ENCODE data around the gene TOR1AIP2. TPM values are rescaled to one million over a fixed set of nuclear protein-coding genes. Genes with fewer than 3 reads are reported as not detected.

Gene TOR1AIP2
- total RNA-seq, 4 donors from 2014 or later = 70.1 to 115 (median 86.9) TPM

GRCh38 chr1:179883745-179884138 is 6.1 kb upstream of the TOR1AIP2 start:
- WGBS, 2 donors = 32 to 37% methylated on average over 4 of the region's 4 CpGs

GRCh38 chr1:179883040-179883744 is 5.6 kb upstream of the TOR1AIP2 start:
- 1% methylated on average over 14 to 25 of the region's 26 CpGs for WGBS, 2 donors
- Histone ChIP-seq H3K4me3 (replicated peaks in 1 of 3) (peak overlapping the region; percentile 24 to 78 (median 73)), H3K4me1 (peaks cover 6 to 27% of the 10 kb centered on the region in 2 donors), H3K27ac (peak overlapping the region; percentile 98 to 100 (median 100)), H3K36me3 (peaks cover 4 to 11% of the 10 kb centered on the region in 2 donors), H3K9me3 (no peaks in the 10 kb centered on the region), H3K27me3 (no peaks in the 10 kb centered on the region)
- no peak for DNase-seq
- intact Hi-C loops (cut with DNase I) = loop anchor here (5.0 kb wide), 1 partner anchor 69 kb away; the partner anchor contains the start of gene CEP350
- TF ChIP-seq, protein P1, sequence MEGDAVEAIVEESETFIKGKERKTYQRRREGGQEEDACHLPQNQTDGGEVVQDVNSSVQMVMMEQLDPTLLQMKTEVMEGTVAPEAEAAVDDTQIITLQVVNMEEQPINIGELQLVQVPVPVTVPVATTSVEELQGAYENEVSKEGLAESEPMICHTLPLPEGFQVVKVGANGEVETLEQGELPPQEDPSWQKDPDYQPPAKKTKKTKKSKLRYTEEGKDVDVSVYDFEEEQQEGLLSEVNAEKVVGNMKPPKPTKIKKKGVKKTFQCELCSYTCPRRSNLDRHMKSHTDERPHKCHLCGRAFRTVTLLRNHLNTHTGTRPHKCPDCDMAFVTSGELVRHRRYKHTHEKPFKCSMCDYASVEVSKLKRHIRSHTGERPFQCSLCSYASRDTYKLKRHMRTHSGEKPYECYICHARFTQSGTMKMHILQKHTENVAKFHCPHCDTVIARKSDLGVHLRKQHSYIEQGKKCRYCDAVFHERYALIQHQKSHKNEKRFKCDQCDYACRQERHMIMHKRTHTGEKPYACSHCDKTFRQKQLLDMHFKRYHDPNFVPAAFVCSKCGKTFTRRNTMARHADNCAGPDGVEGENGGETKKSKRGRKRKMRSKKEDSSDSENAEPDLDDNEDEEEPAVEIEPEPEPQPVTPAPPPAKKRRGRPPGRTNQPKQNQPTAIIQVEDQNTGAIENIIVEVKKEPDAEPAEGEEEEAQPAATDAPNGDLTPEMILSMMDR (IDR thresholded peaks at IDR 0.05) = no peak
- TF ChIP-seq POLR2A (IDR thresholded peaks at IDR 0.05) = no peak

More at GRCh38 chr1:179883745-179884138, 6.1 kb upstream of the TOR1AIP2 start:
- intact Hi-C loops (cut with DNase I) = loop anchor here (5.0 kb wide), 1 partner anchor 69 kb away; the partner anchor contains the start of gene CEP350
- H3K9me3 ChIP-seq = no peaks in the 10 kb centered on the region
- no peak for DNase-seq
- H3K36me3 ChIP-seq = peaks cover 4 to 11% of the 10 kb centered on the region in 2 donors
- H3K4me1 ChIP-seq = peaks cover 7 to 27% of the 10 kb centered on the region in 2 donors
- TF ChIP-seq, protein P1 (IDR thresholded peaks at IDR 0.05) = no peak
- TF ChIP-seq POLR2A (IDR thresholded peaks at IDR 0.05) = no peak
- H3K4me3 ChIP-seq (replicated peaks in 1 of 3) = peak overlapping the region in 1 of 3 donors; percentile 78
- H3K27ac ChIP-seq = peak overlapping the region in 1 of 3 donors; percentile 100
- no peaks in the 10 kb centered on the region for H3K27me3 ChIP-seq

DNA sequence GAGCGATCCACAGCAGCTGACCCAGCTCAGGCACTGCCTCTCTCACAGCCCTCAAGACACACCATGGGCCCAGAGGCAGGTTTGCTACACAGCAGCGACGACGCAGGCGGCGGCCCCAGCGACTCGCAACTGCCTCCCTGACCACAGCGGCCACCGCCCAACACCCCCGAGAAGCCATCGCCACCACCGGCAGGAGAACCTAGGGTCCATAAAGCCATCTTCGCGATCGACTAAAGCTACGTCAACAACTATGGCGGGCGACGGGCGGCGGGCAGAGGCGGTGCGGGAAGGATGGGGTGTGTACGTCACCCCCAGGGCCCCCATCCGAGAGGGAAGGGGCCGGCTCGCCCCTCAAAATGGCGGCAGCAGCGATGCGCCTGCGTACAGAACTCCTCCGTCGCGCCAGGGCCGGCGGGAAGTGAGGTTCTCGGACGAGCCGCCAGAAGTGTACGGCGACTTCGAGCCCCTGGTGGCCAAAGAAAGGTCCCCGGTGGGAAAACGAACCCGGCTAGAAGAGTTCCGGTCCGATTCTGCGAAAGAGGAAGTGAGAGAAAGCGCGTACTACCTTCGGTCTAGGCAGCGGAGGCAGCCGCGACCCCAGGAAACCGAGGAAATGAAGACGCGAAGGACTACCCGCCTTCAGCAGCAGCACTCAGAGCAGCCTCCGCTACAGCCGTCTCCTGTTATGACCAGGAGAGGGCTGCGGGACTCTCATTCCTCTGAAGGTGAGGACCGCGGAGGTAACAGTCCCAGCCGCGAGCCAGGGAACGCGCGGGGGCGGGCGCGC is 4.8 kb upstream of the TOR1AIP2 start, which contains the start of gene TOR1AIP1:
TOR1AIP1 (plus strand) TSS at position 33 of the 787 bp plus-strand sequence; CDS start at position 251, 218 bp downstream.
- TF ChIP-seq, protein P1 (IDR thresholded peaks at IDR 0.05) = peak; percentile 23 to 68 (median 58)
- peak; percentile 56 to 98 for TF ChIP-seq POLR2A (IDR thresholded peaks at IDR 0.05)
- WGBS, 2 donors = 0% methylated on average over 26 to 52 of the region's 72 CpGs
- Histone ChIP-seq H3K27me3 (no peaks in the 10 kb centered on the region), H3K27ac (peak within 1 kb of the TSS; percentile 98 to 100 (median 100)), H3K36me3 (peaks cover 4 to 11% of the 10 kb centered on the region in 2 donors), H3K4me3 (replicated peaks in 1 of 3) (peak within 1 kb of the TSS; percentile 24 to 78 (median 76)), H3K4me1 (peaks cover 0 to 27% of the 10 kb centered on the region in 2 donors), H3K9me3 (no peaks in the 10 kb centered on the region)
- intact Hi-C loops (cut with DNase I) = loop anchor here (5.0 kb wide), 1 partner anchor 70 kb away; the partner anchor contains the start of gene CEP350
- DNase-seq = peak; percentile 97 to 98

GRCh38 chr1:179881642-179882252 is 4.1 kb upstream of the TOR1AIP2 start:
- Histone ChIP-seq H3K36me3 (peaks cover 4 to 11% of the 10 kb centered on the region in 2 donors), H3K4me3 (replicated peaks in 1 of 3) (peak overlapping the region; percentile 12 to 78 (median 76)), H3K4me1 (peaks cover 5 to 27% of the 10 kb centered on the region in 2 donors), H3K9me3 (no peaks in the 10 kb centered on the region), H3K27me3 (no peaks in the 10 kb centered on the region), H3K27ac (peak overlapping the region; percentile 98 to 100 (median 100))
- 4 to 5% methylated on average over 21 to 22 of the region's 22 CpGs for WGBS, 2 donors
- peak; percentile 90 to 93 for DNase-seq
- intact Hi-C loops (cut with DNase I) = loop anchor here (5.0 kb wide), 1 partner anchor 71 kb away; the partner anchor contains the start of gene CEP350
- TF ChIP-seq, protein P1 (IDR thresholded peaks at IDR 0.05) = no peak
- TF ChIP-seq POLR2A (IDR thresholded peaks at IDR 0.05) = no peak

Data from thyroid gland (tissue), 4 donors.